C1 segment of cervical spinal cord (tissue), 14 donors: ENCODE data around the gene MYH8.

Source experiments
- DNase-seq, 14 donors: peaks; one replicate each; lab custom pipeline; 2025; lab: John Stamatoyannopoulos, UW

MYH8 gene

DNA sequence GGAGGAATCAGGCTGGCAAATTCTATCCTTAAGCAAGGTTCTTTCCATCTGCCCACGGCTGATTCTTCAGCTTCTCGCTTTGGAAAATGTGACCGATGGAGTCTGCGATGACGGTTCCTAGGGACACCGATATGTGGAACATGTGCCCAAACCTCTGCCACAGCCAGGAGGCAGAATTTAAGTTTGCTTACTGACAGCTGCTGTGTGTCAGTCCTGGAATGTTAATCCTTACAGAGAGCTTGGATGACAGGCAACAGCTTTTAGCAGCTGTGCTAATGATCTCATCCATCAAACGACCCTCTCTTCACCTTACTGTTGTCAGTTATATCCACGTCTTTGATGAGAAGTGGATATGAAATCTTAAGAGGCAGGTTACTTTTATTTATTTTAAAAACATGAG, 37.6 kb downstream of the MYH8 start:
- DNase-seq, result no peak

DNA sequence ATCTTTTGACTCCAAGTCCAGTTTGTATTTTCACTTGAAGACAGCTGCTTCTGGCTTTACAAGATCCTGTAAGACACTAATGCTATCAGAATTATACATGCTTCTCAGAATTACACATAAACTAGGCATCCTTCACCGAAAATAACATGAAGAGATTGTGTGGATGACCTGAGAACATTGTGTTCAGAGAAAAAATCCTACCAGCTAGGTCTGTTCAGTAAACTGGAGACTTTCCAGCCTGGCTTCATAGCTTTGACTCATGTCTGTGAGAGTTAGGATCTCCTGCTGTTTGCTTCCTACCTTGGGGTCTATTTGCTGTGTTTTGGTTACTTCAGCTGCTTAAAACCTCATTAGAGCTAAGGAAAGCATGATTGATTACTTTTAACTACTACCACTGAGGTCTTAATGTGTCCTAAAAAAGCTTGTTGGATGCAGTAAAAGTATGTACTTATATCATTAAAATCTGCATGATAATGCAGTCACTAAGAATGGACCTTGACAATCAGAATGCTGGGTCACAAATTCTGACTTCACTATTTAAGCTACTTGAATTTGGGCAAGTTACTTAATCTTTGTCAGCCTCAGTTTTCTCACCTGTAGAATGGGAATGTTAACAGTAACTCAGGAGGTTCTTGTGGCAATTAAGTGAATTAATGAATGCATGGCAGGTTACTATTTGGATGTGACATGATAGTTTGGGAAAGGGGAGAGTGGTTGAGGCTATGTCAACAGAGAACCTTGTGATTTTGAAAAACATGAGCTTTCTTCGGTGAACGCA, 40.9 kb downstream of the MYH8 start:
- no peak for DNase-seq

DNA sequence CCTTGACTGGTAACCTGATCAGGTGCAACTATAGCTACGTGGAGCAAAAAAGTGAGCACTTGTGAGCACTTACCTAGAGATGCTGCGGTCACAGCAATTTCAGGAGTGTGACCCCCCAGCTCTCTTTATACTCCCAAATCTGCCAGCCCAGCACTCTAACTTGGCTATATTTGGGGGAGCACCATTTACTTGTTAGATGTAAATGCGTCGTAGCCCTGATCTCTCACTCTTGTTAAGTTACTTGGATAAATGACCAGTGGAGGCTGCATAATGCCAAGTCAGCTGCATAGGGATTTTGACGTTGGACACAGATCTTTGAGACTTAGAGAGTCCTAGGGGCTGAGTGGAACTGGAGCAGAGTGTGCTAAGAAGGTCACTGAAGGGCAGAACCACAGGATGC, 48.8 kb downstream of the MYH8 start, which contains the start of gene MYH13:
TSS of gene MYH13 (minus strand) at position 101 of the 400 bp plus-strand sequence. CDS start 8,476 bp downstream, outside the sequence.
- DNase-seq, result no peak

DNA sequence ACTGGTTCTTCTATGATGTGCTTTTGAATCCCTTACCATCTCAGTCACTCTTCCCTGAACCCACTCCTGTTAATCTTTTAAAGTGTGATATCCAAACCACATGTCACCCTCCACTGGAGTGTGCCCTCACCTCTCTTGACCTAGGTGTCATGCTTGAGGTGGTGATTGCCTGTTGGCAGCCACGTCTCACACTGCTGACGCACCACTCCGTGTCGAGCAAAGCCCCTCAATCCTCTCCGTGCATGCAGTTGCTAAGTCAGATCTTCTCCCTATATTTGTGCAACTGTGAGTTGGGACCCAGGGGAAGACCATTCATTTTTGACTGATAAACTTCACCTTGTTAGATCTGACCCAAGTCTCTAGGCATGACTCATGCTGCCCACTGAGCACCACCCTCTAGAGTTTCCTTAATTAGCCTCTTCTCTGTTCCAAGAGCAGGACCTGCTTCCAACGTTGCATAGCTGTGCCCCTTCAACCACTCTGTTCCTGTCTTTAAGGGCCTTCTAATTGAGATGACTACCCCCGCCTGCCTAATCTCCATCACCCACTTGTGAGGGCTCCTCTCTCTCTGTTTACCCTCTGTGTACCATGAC, 51.6 kb downstream of the MYH8 start:
- no peak for DNase-seq

DNA sequence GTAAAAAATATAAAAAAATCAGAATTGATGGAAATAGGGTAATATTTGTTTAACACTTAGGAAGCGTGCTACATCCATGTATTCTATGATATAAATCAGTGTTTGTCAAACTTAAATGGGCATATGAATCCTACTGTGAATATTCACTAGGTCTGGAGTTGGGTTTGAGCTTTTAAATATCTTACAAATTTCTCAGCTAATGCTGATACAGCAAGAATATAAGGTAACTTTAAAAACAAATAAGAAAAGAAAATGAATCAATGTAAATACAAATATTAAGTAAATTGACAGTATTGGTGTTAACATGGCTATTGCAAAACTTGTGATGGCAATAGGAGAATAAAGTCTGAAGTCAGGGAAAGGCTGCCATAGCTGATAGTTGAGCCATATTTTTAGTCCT, 52.5 kb downstream of the MYH8 start:
- no peak for DNase-seq

DNA sequence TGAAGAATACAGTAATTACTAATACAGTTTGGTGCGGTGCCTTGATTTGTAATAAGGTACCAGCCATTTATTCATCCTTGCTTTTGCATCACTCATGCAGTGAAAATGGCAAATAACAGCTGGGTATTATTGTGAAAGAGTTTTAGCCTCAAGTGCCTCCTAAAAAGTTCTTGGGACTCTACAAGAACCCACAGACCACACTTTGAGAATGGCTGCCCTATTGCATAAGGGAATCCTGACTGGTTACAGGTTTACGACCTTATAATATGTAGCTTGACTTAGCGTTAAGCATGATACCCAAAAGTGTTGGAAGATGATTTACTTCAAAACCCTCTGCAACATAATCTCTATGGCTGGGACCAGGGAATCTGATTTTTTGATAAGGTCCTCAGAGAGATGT, 53.2 kb downstream of the MYH8 start:
- DNase-seq, result no peak

DNA sequence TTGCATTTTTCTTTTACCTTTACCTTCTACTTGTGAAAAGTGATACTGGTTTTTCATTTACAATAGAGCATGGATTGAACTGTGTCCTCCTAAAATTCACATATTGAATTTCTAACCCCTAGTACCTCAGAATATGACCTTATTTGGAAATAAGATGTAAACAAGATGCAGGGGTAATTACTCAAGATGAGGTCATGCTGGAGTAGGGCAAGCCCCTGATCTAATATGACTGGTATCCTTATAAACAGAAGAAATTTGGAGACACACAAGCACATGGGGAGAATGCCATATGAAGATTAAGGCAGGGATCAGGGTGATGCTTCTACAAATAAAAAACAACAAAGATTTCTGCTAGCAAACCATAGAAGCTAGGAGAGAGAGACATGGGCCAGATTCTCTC, 61.2 kb downstream of the MYH8 start:
- no peak for DNase-seq

DNA sequence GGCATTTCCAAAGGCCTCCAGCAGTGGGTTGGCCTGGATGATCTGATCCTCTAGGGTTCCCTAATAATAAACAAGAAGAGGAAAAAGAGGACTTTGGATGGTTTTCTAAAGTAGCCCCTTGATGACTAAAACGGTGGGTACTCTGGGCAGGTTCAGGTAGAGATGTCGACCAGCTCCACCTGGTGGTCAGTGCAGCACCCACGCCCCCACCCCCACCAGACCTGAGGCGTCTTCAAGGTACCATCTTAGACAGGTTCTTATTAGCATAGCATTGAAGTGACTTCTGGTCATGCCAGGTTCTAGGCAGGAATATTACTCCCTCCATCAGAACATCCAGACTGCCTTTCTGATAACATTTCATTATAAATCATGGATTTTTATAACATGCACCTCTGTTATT, 64.0 kb downstream of the MYH8 start:
- no peak for DNase-seq

DNA sequence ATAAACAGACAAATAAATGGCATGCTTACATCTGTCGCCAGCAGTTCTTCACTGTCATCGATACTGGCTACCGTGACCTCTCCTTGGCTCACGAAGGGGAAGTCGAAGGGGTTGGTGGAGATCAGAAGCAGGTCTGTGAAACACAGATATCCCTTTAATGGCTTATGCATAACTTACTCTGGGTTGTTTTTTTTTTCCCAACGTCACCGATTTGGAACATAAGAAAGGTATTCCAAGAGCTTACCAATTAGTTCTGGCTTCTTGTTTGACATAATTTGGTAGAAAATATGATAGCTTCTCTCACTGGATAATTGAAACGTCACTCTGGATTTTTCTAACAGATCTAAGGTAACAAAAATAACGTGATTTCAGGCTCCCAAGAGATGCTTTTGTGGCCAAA, 67.1 kb downstream of the MYH8 start:
- no peak for DNase-seq

DNA sequence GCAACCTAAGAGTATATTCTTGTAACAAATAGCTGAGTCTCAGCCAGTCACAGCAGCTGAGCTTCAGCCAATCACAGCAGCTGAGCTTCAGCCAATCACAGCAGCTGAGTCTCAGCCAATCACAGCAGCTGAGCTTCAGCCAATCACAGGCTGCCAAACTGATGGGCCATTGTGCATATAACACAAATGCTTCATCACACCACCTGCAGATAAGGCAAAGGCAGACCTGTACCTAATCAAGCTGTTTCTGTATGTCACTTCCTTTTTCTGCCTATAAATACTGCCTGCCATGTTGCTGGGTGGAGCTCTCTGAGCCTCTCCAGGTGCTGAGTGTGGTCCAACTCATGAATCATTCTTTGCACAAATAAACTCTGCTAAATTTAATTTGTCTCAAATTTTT, 68.9 kb downstream of the MYH8 start:
- no peak for DNase-seq

DNA sequence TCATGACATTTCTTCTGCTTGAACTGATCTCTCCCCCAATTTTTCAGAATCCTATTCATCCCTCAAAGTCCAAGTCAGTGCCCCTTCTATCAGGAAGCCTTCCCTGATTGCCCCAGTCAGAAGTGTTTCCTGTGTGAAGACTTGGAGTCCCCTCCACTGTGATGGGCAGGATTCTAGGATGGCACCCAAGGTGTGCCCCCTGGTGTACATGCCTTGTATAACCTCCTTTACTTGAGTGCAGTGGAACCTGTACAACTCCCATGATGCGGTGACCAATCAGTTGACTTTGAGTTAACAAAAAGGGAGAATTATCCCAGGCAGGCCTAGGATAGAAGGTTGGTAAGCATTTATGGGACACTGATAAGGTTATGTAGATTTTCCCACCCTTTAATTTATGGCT, 72.3 kb downstream of the MYH8 start:
- no peak for DNase-seq

DNA sequence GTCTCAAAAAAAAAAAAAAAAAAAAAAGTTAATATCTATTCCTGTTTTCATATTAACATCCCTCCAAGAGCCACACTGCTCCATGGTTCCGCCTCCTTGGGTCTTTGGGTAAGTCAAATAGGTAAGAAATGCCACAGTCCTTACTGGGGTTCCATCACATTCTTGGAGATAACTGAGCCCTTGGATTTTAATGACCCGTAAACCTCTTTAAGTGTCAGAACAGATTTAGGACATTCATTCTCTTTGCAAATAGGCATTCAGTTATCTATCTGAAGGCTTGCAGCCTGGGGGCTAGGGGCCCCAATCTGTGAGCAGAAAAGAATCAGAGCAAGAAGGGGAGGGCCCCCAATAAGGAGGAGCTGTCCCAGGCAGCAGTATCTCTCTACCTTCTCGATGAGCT, 76.9 kb downstream of the MYH8 start:
- DNase-seq, result no peak
